WTC11 (cell line): Measurements from ENCODE around the gene KCNQ2. TPM values are rescaled to one million over a fixed set of nuclear protein-coding genes. Genes with fewer than 3 reads are reported as not detected.

Experiments
- CBFB ChIP-seq: sonication (generic); formaldehyde crosslinking; IDR thresholded peaks from 2 replicates; pipeline ENCODE4 v1.8.1; 2022; ENCODE audit warnings: mild to moderate bottlenecking, low read depth, missing genetic modification reagents
- CREM ChIP-seq: sonication (generic); formaldehyde crosslinking; IDR thresholded peaks from 2 replicates; pipeline ENCODE4 v1.8.1; 2022; ENCODE audit warnings: mild to moderate bottlenecking, missing genetic modification reagents, moderate library complexity
- ELF4 ChIP-seq: sonication (generic); formaldehyde crosslinking; IDR thresholded peaks from 2 replicates; pipeline ENCODE4 v1.8.1; 2022; ENCODE audit warnings: low read depth, mild to moderate bottlenecking, moderate library complexity, missing genetic modification reagents
- ESRRA ChIP-seq: sonication (generic); formaldehyde crosslinking; IDR thresholded peaks from 2 replicates; pipeline ENCODE4 v1.8.1; 2022; ENCODE audit warnings: mild to moderate bottlenecking, missing genetic modification reagents, borderline replicate concordance
- ETV6 ChIP-seq: sonication (generic); formaldehyde crosslinking; IDR thresholded peaks from 2 replicates; pipeline ENCODE4 v1.8.1; 2022; ENCODE audit warnings: mild to moderate bottlenecking, missing genetic modification reagents
- FOXK1 ChIP-seq: sonication (generic); formaldehyde crosslinking; IDR thresholded peaks from 2 replicates; pipeline ENCODE4 v1.8.0; 2022; ENCODE audit warnings: mild to moderate bottlenecking, moderate library complexity, missing genetic modification reagents
- SMAD3 ChIP-seq: sonication (generic); formaldehyde crosslinking; IDR thresholded peaks from 2 replicates; pipeline ENCODE4 v1.8.0; 2022; ENCODE audit warnings: missing genetic modification reagents, mild to moderate bottlenecking, borderline replicate concordance
- SP1 ChIP-seq: sonication (generic); formaldehyde crosslinking; conservative IDR thresholded peaks from 2 replicates; pipeline ENCODE4 v1.8.1; 2022; ENCODE audit warnings: missing genetic modification reagents
- ZNF317 ChIP-seq: sonication (generic); formaldehyde crosslinking; IDR thresholded peaks from 2 replicates; pipeline ENCODE4 v1.8.1; 2023; ENCODE audit warnings: low read depth, mild to moderate bottlenecking, moderate library complexity, missing genetic modification reagents, borderline replicate concordance
- ZNF396 ChIP-seq: fragments of 250-450 bp; sonication (Bioruptor Pico); IDR thresholded peaks from 2 replicates; pipeline ENCODE4 v1.8.0; 2021; ENCODE audit warnings: mild to moderate bottlenecking, moderate library complexity, borderline replicate concordance
- ZNF423 ChIP-seq: fragments of 250-450 bp; sonication (Bioruptor Pico); IDR thresholded peaks from 2 replicates; pipeline ENCODE4 v2.1.2; 2022; ENCODE audit warnings: mild to moderate bottlenecking, moderate library complexity
- total RNA-seq: library from RNA; stranded (reverse); gene quantifications from 3 replicates; pipeline ENCODE4 v1.2.3, GENCODE V29; 2021
- TF ChIP-seq, protein P1 (sequence below): sonication (generic); formaldehyde crosslinking; IDR thresholded peaks from 2 replicates; pipeline ENCODE4 v1.8.0; 2022; ENCODE audit warnings: mild to moderate bottlenecking, missing genetic modification reagents
- TF ChIP-seq, protein P2 (sequence below): fragments of 250-450 bp; sonication (Bioruptor Pico); IDR thresholded peaks from 2 replicates; pipeline ENCODE4 v1.9.0; 2021; ENCODE audit warnings: mild to moderate bottlenecking
- TF ChIP-seq, protein P3 (sequence below): sonication (generic); formaldehyde crosslinking; IDR thresholded peaks from 2 replicates; pipeline ENCODE4 v1.8.1; 2023; ENCODE audit warnings: mild to moderate bottlenecking, missing genetic modification reagents, moderate library complexity
- TF ChIP-seq, protein P4 (sequence below): fragments of 250-450 bp; sonication (Bioruptor Pico); conservative IDR thresholded peaks from 2 replicates; pipeline ENCODE4 v1.9.0; 2021; ENCODE audit warnings: mild to moderate bottlenecking
- TF ChIP-seq, protein P5 (sequence below): sonication (generic); formaldehyde crosslinking; IDR thresholded peaks from 2 replicates; pipeline ENCODE4 v1.8.1; 2022; ENCODE audit warnings: low read depth, missing genetic modification reagents, borderline replicate concordance
- TF ChIP-seq, protein P6 (sequence below): sonication (generic); formaldehyde crosslinking; conservative IDR thresholded peaks from 2 replicates; pipeline ENCODE4 v1.8.1; 2022; ENCODE audit warnings: mild to moderate bottlenecking, missing genetic modification reagents
- TF ChIP-seq, protein P7 (sequence below): sonication (generic); formaldehyde crosslinking; IDR thresholded peaks from 2 replicates; pipeline ENCODE4 v1.8.0; 2023; ENCODE audit warnings: missing genetic modification reagents, mild to moderate bottlenecking, borderline replicate concordance
- TF ChIP-seq, protein P8 (sequence below): fragments of 250-450 bp; sonication (Bioruptor Pico); IDR thresholded peaks from 2 replicates; pipeline ENCODE4 v2.1.2; 2022; ENCODE audit warnings: mild to moderate bottlenecking, moderate library complexity
- TF ChIP-seq, protein P9 (sequence below): sonication (generic); formaldehyde crosslinking; IDR thresholded peaks from 2 replicates; pipeline ENCODE4 v1.8.1; 2023; ENCODE audit warnings: mild to moderate bottlenecking, missing genetic modification reagents

The KCNQ2 gene
- total RNA-seq, 1 experiment from 2014 or later, result 99.8 TPM

DNA sequence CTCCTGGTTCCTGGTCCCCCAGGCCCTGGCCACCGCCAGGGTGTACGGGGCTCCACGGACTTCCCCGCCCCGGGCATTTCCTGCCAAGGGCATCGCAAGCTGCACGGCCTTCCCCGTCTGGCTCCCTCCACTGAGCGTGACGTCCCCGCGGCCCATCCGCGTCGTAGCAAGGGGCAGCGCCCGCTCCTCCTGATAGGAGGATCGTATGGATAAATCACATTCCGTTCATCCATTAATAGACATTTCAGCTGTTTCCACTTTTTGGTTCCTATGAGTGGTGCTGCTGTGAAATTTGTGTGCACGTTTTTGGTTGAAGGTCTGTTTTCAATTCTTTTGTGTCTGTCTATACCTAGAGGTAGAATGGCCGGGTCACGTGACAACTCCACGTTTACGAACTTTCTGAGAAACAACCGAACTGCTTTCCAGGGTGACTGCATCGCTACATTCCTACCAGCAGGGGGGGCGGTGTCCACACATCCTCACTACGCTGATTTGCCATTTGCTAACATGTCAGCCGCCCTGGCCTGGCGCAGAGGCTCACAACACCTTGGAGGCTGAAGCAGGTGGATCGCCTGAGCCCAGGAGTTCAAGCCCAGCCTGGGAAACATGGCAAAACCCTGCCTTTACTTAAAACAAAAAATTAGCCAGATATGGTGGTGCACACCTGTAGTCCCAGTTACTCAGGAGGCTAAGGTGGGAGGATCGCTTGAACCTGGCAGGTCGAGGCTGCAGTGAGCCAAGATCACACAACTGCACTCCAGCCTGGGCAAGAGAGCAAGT, 37.7 kb downstream of the KCNQ2 start (continued):
- TF ChIP-seq CBFB (CRISPR knock-in tag), result no peak
- TF ChIP-seq, protein P1, sequence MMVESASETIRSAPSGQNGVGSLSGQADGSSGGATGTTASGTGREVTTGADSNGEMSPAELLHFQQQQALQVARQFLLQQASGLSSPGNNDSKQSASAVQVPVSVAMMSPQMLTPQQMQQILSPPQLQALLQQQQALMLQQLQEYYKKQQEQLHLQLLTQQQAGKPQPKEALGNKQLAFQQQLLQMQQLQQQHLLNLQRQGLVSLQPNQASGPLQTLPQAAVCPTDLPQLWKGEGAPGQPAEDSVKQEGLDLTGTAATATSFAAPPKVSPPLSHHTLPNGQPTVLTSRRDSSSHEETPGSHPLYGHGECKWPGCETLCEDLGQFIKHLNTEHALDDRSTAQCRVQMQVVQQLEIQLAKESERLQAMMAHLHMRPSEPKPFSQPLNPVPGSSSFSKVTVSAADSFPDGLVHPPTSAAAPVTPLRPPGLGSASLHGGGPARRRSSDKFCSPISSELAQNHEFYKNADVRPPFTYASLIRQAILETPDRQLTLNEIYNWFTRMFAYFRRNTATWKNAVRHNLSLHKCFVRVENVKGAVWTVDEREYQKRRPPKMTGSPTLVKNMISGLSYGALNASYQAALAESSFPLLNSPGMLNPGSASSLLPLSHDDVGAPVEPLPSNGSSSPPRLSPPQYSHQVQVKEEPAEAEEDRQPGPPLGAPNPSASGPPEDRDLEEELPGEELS (CRISPR knock-in tag), result no peak
- TF ChIP-seq ELF4 (CRISPR knock-in tag), result no peak
- no peak for TF ChIP-seq ZNF317 (CRISPR knock-in tag)
- TF ChIP-seq ESRRA (CRISPR knock-in tag), result no peak
- TF ChIP-seq ETV6, result peak; percentile 66; the same call in 1 of the 2 replicates
- TF ChIP-seq ZNF396, result no peak
- TF ChIP-seq, protein P2, sequence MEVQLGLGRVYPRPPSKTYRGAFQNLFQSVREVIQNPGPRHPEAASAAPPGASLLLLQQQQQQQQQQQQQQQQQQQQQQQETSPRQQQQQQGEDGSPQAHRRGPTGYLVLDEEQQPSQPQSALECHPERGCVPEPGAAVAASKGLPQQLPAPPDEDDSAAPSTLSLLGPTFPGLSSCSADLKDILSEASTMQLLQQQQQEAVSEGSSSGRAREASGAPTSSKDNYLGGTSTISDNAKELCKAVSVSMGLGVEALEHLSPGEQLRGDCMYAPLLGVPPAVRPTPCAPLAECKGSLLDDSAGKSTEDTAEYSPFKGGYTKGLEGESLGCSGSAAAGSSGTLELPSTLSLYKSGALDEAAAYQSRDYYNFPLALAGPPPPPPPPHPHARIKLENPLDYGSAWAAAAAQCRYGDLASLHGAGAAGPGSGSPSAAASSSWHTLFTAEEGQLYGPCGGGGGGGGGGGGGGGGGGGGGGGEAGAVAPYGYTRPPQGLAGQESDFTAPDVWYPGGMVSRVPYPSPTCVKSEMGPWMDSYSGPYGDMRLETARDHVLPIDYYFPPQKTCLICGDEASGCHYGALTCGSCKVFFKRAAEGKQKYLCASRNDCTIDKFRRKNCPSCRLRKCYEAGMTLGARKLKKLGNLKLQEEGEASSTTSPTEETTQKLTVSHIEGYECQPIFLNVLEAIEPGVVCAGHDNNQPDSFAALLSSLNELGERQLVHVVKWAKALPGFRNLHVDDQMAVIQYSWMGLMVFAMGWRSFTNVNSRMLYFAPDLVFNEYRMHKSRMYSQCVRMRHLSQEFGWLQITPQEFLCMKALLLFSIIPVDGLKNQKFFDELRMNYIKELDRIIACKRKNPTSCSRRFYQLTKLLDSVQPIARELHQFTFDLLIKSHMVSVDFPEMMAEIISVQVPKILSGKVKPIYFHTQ (CRISPR knock-in tag), result no peak
- TF ChIP-seq SMAD3 (CRISPR knock-in tag), result no peak
- no peak for TF ChIP-seq ZNF423
- TF ChIP-seq, protein P3, sequence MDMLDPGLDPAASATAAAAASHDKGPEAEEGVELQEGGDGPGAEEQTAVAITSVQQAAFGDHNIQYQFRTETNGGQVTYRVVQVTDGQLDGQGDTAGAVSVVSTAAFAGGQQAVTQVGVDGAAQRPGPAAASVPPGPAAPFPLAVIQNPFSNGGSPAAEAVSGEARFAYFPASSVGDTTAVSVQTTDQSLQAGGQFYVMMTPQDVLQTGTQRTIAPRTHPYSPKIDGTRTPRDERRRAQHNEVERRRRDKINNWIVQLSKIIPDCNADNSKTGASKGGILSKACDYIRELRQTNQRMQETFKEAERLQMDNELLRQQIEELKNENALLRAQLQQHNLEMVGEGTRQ, result peak; percentile 93
- TF ChIP-seq FOXK1, result peak; percentile 59; the same call in 1 of the 2 replicates
- TF ChIP-seq, protein P4, sequence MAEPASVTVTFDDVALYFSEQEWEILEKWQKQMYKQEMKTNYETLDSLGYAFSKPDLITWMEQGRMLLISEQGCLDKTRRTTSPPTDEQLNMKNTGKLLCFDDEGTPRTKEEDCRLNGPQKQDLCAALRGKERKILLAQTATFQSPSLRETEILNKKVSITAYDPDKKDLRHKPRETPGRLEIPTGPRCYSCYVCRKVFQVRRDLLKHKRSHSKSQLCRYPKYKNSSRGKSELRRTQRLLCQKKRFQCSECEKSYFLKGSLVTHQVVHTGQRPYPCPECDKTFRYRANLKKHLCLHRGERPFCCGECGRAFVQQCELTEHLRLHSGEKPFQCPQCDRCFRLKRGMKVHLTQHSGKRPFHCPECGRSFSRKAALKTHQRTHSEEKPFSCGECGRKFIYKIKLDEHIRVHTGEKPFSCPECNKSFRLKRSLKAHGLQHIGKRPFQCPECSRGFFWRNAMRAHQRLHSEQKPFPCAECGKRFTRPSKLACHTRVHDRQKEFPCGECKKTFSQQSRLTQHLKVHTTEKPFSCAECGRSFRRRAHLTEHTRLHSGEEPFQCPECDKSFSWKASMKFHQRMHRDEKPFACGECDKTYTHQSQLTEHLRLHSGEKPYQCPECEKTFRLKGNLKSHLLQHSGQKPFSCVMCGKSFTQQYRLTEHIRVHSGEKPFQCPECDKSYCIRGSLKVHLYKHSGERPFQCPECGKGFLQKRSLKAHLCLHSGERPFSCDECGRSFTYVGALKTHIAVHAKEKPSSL (CRISPR knock-in tag), result no peak
- TF ChIP-seq, protein P5, sequence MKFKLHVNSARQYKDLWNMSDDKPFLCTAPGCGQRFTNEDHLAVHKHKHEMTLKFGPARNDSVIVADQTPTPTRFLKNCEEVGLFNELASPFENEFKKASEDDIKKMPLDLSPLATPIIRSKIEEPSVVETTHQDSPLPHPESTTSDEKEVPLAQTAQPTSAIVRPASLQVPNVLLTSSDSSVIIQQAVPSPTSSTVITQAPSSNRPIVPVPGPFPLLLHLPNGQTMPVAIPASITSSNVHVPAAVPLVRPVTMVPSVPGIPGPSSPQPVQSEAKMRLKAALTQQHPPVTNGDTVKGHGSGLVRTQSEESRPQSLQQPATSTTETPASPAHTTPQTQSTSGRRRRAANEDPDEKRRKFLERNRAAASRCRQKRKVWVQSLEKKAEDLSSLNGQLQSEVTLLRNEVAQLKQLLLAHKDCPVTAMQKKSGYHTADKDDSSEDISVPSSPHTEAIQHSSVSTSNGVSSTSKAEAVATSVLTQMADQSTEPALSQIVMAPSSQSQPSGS (CRISPR knock-in tag), result no peak
- TF ChIP-seq, protein P6, sequence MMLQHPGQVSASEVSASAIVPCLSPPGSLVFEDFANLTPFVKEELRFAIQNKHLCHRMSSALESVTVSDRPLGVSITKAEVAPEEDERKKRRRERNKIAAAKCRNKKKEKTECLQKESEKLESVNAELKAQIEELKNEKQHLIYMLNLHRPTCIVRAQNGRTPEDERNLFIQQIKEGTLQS (CRISPR knock-in tag), result no peak
- TF ChIP-seq, protein P7, sequence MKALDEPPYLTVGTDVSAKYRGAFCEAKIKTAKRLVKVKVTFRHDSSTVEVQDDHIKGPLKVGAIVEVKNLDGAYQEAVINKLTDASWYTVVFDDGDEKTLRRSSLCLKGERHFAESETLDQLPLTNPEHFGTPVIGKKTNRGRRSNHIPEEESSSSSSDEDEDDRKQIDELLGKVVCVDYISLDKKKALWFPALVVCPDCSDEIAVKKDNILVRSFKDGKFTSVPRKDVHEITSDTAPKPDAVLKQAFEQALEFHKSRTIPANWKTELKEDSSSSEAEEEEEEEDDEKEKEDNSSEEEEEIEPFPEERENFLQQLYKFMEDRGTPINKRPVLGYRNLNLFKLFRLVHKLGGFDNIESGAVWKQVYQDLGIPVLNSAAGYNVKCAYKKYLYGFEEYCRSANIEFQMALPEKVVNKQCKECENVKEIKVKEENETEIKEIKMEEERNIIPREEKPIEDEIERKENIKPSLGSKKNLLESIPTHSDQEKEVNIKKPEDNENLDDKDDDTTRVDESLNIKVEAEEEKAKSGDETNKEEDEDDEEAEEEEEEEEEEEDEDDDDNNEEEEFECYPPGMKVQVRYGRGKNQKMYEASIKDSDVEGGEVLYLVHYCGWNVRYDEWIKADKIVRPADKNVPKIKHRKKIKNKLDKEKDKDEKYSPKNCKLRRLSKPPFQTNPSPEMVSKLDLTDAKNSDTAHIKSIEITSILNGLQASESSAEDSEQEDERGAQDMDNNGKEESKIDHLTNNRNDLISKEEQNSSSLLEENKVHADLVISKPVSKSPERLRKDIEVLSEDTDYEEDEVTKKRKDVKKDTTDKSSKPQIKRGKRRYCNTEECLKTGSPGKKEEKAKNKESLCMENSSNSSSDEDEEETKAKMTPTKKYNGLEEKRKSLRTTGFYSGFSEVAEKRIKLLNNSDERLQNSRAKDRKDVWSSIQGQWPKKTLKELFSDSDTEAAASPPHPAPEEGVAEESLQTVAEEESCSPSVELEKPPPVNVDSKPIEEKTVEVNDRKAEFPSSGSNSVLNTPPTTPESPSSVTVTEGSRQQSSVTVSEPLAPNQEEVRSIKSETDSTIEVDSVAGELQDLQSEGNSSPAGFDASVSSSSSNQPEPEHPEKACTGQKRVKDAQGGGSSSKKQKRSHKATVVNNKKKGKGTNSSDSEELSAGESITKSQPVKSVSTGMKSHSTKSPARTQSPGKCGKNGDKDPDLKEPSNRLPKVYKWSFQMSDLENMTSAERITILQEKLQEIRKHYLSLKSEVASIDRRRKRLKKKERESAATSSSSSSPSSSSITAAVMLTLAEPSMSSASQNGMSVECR (CRISPR knock-in tag), result no peak
- TF ChIP-seq, protein P8, sequence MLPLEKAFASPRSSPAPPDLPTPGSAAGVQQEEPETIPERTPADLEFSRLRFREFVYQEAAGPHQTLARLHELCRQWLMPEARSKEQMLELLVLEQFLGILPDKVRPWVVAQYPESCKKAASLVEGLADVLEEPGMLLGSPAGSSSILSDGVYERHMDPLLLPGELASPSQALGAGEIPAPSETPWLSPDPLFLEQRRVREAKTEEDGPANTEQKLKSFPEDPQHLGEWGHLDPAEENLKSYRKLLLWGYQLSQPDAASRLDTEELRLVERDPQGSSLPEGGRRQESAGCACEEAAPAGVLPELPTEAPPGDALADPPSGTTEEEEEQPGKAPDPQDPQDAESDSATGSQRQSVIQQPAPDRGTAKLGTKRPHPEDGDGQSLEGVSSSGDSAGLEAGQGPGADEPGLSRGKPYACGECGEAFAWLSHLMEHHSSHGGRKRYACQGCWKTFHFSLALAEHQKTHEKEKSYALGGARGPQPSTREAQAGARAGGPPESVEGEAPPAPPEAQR, result no peak
- TF ChIP-seq SP1 (CRISPR knock-in tag), result peak; percentile 49; the same call in 1 of the 2 replicates
- TF ChIP-seq, protein P9, sequence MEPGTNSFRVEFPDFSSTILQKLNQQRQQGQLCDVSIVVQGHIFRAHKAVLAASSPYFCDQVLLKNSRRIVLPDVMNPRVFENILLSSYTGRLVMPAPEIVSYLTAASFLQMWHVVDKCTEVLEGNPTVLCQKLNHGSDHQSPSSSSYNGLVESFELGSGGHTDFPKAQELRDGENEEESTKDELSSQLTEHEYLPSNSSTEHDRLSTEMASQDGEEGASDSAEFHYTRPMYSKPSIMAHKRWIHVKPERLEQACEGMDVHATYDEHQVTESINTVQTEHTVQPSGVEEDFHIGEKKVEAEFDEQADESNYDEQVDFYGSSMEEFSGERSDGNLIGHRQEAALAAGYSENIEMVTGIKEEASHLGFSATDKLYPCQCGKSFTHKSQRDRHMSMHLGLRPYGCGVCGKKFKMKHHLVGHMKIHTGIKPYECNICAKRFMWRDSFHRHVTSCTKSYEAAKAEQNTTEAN, result no peak
- no peak for TF ChIP-seq CREM (CRISPR knock-in tag)
